GM18517 (cell line): ENCODE data around the gene TNS2.
A peak's percentile ranks its signal among the peaks of the same experiment; 100 is the strongest.

Experiments used
- ATAC-seq: cut with Tn5 transposase; IDR thresholded peaks from one replicate; pipeline ENCODE4 v1.9.1; 2021; ENCODE audit warnings: mild to moderate bottlenecking, moderate library complexity; ENCODE audit not compliant: unreplicated experiment

TNS2 gene

DNA sequence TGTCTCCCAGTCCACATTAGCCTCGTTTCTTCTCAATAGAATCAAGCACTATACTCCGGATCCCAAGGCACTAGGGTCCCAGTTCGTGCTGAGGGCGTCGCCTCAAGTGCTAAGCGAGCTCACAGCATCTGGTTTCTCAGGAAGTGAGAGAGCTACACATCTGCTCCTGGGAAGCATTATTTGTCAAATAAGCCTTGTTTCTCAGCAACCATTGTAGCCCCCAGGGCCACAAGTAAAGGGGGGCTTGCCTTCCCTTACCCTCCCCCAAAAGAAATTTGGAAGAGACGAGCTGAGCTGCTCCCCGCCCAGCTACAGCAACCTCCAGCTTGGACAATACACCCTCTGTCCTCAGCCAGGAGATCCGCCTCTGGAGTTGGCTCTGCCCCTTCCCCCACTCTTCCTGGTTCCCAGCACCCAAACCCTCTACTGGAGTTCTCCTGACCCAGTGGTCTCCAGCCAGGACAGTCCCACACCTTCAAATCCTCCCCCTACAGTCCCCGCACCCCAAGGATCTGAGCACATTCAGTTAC lies 5.7 kb upstream of the TNS2 start:
- ATAC-seq, result no peak

DNA sequence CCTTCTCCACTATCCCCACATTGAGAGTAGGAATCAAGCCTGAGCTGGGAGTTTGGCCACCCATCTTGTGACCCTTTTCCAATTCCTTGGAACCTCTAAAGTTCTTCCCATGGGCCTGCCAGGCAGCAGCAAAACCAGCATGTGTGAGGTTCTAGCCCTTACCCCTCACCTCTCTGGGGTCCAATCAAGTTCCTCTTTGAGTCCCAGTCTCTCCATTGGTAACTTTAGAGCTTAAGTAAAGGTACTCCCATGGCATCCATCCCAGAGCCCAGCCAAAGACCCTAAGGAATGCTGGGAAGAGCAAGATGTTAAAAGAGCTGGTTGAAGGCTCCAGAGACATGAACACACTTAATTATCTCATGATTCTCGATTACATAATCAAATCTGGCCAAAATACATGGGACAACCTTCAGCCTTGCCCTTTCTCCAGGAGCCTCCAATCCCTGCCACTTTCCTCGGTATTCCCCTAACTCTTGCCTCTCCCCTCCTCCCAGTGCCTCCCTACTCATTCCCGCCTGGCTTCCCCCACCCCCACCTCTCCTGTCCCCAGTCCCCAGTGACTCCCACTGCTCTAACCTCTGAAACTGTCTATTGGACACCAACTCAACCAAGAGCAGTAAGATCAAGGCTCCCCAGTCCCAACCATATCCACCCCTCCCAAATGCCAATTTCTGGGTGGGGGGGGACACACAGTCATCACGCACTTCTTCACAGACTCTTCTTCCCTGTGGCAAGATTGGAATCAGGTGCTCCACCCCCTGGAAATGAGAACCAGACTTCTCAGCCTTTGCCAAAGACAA lies 4.8 kb upstream of the TNS2 start:
- ATAC-seq, result no peak

DNA sequence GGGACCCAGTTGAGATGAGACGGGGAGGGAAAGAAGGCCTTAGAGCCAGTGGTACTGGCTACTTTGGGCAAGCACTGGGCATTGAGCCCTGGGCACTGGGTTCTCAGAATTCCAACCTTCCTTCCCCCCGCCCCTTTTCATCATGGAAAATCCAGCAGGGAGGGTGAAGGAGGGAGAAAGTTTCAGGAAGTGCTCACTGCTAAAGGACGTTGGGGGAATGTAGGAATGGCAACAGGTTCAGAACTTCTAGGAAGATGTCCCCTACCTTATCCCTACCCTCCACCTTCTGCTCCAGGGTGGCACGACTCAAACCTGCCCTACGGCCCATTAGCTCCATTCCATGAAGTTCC lies 4.2 kb upstream of the TNS2 start:
- no peak for ATAC-seq

DNA sequence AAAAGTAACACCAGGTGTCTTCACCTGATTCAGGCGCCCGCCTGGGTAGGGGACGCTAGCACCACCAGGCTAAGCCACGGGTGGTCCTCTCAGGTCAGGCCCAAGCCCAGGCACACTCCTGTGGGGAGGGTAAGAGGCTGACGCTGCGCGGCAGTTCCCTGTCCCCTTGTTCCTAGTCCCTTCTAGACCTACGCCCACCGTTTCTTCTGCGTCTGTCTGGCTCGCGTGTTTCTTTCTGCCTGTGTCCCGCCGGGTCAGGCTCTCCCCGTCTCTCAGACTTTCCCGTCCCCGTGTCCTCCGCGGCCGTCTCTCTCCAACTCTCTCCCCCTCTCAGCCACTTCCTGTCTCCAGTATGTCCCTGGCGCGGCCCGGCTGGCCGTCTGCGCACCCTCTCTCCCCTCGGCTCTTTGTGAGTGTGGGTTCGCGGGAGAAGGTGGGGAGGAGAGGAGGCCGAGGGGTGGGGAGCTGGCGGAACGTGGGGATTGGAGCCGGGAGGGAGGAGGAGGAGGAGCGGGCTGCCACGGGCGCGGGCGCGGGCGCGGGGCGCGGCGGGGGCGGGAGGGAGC lies 3.1 kb upstream of the TNS2 start:
- no peak for ATAC-seq

DNA sequence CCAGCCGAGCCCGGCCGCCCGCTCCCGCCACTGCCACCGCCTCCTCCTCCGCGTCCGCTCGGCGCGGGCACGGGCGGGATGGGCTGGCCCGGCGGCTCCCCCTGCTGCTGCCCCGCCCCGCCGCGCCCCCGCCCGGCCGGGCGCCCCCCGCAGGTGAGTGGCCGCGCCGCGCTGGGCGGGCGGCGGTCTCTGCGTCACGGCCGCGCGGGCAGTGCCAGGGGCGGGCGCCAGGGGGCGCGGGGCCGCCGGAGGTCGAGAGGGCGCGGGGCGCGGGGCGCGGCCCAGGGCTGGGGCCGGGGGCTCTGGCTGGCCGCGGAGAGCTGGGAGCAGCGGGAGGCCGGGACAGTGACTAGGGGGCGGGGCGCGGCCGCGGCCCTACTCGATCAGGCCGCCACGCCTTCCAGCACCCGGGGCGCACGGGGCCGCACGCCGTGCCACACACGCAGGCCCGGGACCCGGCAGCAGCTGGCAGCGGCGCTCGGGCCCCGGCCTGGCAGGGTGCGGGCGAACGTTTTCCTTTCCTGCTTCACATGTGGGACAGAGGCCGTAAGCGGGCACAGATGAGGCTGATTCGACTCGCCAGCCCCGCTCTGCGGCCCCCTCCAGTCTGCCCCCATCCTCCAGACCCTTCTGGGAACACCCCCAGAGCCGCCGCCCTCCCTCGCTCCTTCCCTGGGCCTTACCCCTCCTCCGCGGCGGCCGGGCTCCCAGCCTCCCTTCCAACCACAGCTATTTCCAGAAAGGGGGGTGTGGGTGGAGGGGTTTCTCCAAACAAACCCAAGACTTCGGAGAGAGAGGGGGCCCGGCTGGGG lies 2.4 kb upstream of the TNS2 start:
- peak; percentile 61 for ATAC-seq

DNA sequence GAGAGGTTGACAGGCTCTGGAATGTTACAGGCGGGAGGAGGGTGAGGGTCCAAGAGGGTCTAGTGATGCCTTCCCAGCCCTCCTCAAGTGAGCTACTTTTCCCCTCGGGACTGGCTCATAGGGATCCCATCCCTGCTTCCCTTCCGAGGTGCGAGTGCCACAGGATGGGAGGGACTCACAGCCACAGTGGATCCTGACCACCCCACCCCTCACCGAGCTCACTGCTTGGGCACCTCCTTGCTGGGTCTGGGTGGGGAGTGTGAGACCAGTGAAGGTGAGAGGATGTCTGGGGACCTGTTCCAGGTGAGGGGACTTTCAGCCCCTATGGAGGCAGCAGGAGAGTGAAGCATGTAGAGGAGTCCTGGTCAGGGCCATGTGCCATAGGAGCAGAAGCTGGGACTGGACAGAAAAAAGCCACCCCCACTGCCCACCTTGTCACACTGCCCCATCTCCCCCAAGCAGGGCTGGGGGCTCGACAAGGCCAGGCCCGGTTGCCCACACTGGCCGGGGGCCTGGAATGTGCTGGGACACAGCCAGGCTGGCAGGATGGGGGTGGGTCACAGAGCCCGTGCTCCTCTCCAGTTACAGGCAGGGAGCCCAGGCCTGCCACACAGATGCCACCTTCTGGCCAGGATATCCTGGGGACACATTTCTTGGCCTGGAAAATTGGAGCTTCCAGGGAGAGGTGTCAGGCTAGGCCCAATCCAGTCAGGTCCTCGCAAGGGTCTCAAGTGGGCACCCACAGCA lies 1.7 kb upstream of the TNS2 start:
- ATAC-seq, result no peak

DNA sequence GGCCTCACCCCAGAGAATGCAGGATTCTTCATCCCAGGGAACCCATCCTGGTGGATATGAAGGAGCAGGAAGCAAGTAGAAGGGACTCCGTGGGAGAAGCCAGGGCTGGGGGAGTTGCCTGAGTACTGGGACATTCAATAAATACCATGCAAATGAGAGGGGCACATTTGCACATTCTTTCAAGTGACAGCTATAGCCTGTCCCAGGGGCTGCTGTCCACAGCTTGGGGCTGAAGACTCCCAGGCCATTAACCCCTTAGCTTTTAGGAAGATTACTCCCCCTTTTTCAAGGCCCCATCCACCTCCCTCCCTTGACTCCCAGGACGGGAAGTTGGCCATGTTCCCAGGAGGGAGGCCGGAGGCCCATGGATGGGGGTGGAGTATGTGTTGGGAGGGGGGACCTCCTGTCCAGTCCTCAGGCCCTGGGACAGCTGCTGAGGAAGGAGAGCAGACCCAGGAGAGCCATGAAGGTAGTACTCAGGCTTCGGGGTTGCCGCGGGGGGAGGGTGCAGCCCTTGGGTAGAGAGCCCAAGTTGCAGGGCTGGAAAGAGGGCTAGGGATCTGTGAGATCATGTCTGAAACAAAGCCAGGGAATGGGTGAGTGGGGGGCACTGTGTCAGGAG lies 974 bp upstream of the TNS2 start:
- ATAC-seq, result no peak

DNA sequence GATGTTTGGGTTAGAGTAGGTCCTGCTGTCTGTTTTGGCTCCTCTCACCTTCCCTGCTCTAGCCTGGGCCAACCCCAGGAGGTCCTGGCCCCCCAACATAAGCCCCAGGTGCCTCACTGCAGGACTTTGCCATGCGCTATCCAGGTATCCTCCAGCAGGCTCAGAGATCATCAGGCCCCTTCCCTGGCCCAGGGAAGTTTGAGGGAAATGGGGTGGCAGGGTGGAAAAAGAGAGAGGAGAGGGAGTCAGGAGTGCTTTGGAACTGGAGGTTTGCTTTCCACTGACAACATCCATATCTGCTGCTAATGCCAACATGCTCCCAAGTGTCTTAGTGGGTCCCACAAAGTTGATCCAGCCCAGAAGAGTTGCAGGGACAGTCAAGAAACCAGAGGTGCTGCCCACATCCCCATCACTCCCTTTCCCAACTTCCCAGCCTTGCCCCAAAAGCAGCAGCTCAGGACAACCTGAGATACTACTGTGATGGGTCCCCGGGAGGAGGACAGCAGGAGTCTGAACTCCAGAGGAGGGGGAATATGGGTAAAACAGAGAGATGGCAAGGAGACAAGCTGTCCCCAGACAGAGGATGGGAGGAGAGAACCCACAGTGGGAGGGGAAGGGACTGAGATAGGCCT lies 677 bp downstream of the TNS2 start:
- no peak for ATAC-seq

DNA sequence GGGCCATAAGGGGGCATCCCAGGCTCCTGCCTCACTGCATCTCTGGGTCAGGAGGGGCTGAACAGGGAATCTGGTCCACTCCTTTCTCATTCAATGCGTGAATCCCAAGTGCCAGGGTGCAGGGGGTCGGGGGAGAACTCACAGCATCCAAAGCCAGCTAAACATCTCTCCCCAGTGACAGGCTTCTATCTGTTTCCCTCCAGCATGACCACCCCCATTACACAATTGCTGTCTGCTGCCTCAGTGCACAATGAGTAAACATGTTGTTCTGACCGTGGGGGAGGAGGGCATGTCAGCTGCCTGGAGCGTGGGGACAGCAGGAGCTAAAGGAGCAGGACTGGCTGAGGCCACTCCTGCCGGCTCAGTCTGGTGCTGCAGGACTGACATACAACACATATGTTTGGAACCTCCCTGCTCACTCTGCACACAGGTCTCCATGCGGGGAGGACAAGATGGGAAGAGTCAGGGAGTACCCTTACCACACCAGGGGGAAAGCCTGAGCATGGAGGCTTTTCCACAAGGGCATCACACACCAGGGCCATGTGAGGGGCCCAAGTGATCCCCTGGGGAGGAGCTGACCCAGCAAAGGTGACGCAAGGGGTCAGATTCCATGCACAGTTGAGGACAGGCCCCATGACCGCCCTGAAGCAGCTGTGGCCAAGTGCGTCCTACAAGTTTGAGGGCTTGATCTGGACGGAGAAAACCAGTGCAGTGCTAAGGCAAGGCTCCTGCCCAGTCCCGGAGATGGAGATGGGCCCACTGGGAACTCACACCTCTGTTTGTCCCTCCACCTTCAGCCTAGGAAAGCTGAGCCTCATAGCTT lies 1.4 kb downstream of the TNS2 start:
- ATAC-seq, result no peak

DNA sequence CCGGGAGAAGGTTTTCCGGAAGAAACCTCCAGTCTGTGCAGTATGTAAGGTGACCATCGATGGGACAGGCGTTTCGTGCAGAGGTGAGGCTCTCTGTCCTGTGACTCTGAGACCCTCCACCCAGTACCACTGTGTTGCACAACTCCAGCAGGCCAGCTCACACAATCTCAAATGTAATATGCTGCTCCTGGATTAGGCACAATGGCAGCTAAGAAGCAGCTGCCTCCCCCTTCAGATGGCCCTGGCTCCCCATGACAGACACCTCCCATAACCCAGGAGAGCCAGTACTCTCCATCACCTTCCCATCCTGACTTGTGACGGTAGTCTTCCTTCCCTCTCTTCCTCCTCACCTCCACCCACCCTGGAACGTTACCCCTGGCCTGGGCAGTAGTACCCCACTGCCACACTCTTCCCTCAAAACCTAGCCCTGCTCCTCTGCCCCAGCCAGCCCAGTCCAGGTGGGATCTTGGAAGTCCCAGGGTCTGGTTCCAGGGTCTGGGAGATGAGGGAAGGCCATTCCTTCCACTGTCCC lies 2.1 kb downstream of the TNS2 start:
- no peak for ATAC-seq

DNA sequence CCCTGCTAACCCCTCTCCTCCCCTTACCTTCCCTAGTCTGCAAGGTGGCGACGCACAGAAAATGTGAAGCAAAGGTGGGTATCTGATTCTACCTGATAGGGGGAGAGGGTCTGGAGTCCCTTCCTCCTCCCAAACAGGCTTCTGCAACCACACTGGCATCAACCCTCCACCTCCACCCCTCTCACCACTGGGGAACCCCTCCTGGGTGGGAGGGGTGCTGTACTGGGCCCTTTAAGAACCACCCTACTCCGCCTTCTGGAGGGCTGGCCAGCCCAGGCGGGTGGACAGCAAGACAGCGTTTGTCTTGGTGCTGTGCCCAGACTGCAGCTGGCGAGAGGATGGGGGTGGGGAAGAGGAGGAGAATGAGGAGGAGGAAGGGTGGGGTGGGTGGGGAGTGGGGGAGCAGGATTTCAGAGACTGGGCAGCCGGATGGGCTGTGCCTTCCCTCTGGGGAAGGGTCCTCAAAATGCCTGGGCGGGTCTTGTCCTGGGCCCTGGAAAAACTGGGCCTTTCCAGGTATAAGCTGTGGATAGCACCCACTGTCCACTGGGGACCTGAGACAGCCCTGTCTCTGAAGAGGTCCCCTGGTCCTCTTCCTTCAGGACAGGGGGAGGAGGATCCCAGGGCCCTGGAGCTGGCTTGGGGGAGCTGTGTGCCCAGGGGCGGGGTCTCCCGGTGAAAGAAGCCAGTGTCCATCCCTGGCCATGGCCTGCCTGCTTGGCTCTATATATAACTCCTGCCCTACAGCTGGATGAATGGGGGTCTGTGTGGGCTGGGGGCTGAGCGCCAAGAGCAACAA lies 2.8 kb downstream of the TNS2 start:
- no peak for ATAC-seq

DNA sequence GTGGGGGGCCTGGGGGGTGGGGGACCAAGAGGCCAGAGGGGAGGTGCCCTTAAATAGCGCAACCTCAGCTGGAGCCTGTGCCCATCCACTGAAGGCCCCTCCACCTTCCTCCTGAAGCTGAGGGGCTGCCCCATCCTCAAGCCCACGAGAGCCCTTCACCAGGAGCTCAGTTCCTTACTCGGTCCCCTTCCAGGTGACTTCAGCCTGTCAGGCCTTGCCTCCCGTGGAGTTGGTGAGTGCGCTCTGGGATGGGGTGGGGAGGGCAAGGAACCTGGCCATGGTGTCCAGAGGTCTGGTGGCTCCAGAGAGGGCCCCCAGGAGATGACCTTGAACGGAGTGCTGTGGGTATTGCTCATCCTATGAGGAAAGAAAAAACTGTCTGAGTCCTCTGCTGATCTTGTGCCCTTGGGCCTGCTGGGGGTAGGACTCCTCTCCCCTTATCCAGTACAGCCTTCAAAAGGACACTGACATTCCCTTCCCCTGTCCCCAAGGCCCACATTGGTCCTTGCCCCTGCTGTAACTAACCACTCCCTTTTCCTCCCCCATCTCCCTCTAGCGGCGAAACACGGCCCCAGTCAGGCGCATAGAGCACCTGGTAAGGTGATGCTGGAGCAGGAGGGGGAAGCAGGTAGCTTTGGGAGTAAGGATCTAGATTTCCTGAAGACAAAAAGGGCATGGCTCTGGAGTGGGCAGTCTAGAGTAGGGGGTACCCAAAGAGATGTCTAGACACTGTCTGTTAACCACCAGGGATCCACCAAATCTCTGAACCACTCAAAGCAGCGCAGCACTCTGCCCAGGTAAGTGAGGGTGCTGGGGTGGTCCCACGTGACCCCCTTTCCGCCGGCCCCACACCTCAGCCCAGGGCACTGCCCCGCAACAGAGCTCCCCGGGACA lies 3.6 kb downstream of the TNS2 start:
- ATAC-seq, result no peak

DNA sequence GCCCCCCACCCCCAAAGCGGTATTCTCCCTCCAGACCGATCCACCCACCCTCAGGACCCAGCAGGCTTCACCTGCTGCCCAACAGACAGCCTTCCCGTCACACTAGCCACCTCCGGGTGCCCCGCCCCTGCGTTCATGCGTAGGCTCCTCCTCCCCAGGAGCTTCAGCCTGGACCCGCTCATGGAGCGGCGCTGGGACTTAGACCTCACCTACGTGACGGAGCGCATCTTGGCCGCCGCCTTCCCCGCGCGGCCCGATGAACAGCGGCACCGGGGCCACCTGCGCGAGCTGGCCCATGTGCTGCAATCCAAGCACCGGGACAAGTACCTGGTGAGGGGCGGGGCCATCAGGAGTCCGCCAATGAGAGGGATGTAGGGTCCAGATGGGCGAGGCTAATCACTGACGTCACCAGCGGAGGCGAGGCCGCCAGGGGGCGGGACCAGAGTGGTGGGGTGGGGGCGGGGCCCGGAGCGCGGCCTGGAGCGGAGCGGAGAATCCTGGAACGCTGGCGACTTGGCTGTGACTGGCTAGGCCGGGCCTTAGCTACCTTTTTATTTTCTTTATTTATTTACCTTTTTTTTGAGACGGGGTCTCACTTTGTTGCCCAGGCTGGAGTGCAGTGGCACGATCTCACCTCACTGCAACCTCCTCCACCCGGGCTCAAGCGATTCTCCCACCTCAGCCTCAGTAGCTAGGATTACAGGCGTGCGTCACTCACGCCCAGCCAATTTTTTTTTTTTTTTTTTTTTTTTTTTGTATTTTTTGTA lies 4.4 kb downstream of the TNS2 start:
- peak; percentile 87 for ATAC-seq

DNA sequence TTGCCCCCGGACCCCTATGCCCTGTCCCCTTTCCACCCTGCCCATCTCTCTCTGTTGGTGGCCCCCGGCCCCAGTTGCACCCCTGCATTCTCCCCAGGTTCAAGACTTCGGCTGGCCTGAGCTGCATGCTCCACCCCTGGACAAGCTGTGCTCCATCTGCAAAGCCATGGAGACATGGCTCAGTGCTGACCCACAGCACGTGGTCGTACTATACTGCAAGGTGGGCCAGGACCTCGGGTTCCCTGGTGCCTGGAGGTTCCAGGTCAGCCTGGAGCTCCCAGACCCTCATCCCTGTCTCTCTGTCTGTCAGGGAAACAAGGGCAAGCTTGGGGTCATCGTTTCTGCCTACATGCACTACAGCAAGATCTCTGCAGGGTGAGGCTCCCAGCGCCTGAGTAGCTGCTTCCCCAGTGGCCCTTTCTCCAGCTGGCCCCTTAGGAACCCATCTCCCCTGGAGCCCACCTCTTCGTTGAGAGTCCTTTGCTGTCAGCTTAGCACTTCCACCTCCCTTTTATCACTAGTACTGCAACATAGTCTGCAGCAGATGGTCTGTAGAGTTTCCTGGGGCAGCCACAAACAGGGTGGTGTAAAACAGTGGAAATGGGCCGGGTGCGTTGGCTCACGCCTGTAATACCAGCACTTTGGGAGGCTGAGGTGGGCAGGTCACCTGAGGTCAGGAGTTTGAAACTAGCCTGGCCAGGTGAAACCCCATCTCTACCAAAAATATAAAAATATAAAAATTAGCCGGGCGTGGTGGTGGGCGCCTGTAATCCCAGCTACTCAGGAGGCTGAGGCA lies 5.8 kb downstream of the TNS2 start:
- no peak for ATAC-seq

DNA sequence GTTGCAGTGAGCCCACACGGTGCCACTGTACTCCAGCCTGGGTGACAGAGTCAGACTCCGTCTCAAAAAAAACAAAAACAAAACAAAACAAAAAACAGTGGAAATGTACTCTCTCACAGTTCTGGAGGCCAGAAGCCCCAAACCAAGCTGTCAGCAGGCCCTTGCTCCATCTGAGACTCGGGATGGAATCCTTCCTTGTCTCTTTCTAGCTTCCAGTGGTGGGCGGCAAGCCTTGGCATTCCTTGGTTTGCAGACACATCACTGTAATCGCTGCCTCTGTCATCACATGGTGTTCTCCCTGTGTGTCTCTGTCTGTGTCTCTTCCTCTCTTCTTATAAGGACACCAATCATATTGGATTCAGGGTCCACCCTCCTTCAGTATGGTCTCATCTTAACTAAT lies 6.4 kb downstream of the TNS2 start:
- ATAC-seq, result no peak

DNA sequence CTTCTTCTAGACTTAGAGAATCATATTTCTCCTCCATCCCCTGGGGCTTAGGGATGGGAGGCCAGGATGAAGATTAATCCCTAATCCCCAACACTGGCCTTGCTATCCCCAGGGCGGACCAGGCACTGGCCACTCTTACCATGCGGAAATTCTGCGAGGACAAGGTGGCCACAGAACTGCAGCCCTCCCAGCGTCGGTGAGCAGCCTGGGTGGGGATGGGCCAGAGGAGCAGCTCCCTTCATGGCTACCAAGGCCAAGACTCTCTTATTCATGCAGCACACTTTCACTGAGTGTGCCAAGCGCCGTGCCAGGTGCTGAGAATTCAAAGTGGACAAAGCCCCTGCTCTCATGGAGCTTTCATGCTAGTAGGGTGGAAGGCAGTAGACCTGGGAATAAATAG lies 7.0 kb downstream of the TNS2 start:
- ATAC-seq, result no peak
